ENCODE measurements around the gene DCAF11. TPM values are rescaled to one million over a fixed set of nuclear protein-coding genes. Genes with fewer than 3 reads are reported as not detected.

The DCAF11 gene
- total RNA-seq, 1 experiment from 2014 or later = 52.7 TPM

DNA sequence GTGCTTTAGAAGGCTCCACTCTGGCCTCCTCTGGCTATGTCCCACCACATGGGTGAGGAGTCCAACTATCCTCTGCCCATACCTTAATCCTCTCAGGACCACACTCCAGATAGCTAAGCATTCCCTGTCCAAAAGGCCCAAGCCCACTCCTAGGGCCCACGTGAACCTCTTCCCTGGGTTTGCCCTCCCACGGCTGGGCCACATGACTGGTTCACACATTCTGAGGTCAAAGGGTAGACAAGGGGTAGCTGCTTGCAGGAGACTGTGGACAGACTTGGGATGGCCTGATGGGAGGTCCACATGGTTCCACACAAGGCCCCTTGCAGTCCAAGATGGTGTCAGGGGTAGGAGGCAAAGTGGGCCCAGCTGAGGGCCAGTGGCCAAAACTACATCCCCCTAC, 26.5 kb upstream of the DCAF11 start:
- no peak for DNase-seq
- Histone ChIP-seq H4K20me1 (ENCODE audit: insufficient read depth) (no peaks in the 10 kb centered on the region), H3K4me1 (replicated peaks; ENCODE audit: insufficient read depth) (peaks cover 2% of the 10 kb centered on the region; the same call in 1 of the 2 replicates), H3K79me2 (ENCODE audit: low read depth) (no peaks in the 10 kb centered on the region), H2AFZ (no peak overlapping the region), H3K4me3 (no peak overlapping the region), H3K27ac (no peak overlapping the region), H3K27me3 (ENCODE audit: insufficient read depth, low read depth) (no peaks in the 10 kb centered on the region), H3K9me3 (ENCODE audit: insufficient read depth, low read depth) (no peaks in the 10 kb centered on the region), H3K36me3 (ENCODE audit: low read depth) (no peaks in the 10 kb centered on the region), H3K4me2 (no peak overlapping the region), H3K9me2 (ENCODE audit: insufficient read depth) (0 out of 2 replicates have a peak, but pooled peaks cover under 1% of the 10 kb centered on the region), H3F3A (ENCODE audit: insufficient read depth, low read depth) (no peaks in the 10 kb centered on the region)
- no TSS peak for BruUV-seq (replicated peaks)
- intact Hi-C loops (cut with micrococcal nuclease; ENCODE audit: unreplicated experiment) = no loop called here
- ChIA-PET POLR2A (ENCODE audit: unreplicated experiment) (no interaction called here), CTCF (interaction anchor here (0.7 kb wide), 1 partner anchor 36 kb away, joined by 4 read pairs; no protein-coding TSS in a partner anchor)
- no peak for TF ChIP-seq EZH2 (IDR thresholded peaks at IDR 0.05; ENCODE audit: low read depth)
- TF ChIP-seq, protein P1, sequence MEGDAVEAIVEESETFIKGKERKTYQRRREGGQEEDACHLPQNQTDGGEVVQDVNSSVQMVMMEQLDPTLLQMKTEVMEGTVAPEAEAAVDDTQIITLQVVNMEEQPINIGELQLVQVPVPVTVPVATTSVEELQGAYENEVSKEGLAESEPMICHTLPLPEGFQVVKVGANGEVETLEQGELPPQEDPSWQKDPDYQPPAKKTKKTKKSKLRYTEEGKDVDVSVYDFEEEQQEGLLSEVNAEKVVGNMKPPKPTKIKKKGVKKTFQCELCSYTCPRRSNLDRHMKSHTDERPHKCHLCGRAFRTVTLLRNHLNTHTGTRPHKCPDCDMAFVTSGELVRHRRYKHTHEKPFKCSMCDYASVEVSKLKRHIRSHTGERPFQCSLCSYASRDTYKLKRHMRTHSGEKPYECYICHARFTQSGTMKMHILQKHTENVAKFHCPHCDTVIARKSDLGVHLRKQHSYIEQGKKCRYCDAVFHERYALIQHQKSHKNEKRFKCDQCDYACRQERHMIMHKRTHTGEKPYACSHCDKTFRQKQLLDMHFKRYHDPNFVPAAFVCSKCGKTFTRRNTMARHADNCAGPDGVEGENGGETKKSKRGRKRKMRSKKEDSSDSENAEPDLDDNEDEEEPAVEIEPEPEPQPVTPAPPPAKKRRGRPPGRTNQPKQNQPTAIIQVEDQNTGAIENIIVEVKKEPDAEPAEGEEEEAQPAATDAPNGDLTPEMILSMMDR (conservative IDR thresholded peaks at IDR 0.05) = no peak

DNA sequence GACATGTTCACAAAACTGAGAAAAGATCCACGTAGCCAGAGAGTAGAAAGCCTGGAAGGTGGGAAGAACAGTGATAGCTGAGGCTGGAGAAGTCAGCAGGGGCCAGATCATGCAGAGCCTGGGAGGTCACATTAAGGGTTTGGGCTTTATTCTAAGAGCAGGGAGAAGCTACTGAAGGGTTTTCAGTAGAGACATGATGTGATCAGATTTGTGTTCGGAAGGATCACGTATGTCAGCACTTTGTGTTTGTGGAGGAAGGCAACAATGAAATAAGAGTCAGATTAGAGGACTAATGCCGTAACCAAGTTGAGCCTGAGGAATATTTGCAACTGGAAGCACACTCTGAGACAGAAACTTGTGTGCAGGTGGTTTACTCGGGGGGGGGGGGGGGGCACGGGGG, 24.7 kb upstream of the DCAF11 start:
- Histone ChIP-seq H3K79me2 (ENCODE audit: low read depth) (peaks cover 2% of the 10 kb centered on the region; the same call in 1 of the 2 replicates), H3F3A (ENCODE audit: insufficient read depth, low read depth) (peaks cover 4% of the 10 kb centered on the region; the same call in 1 of the 2 replicates), H3K27ac (no peak overlapping the region), H3K27me3 (ENCODE audit: insufficient read depth, low read depth) (no peaks in the 10 kb centered on the region), H3K36me3 (ENCODE audit: low read depth) (no peaks in the 10 kb centered on the region), H3K4me2 (no peak overlapping the region), H4K20me1 (ENCODE audit: insufficient read depth) (no peaks in the 10 kb centered on the region), H3K4me3 (no peak overlapping the region), H3K9me3 (ENCODE audit: insufficient read depth, low read depth) (no peaks in the 10 kb centered on the region), H2AFZ (no peak overlapping the region), H3K4me1 (replicated peaks; ENCODE audit: insufficient read depth) (peaks cover 8% of the 10 kb centered on the region), H3K9me2 (ENCODE audit: insufficient read depth) (0 out of 2 replicates have a peak, but pooled peaks cover 3% of the 10 kb centered on the region)
- ChIA-PET POLR2A (ENCODE audit: unreplicated experiment) (interaction anchor here (0.6 kb wide), 1 partner anchor 352 kb away, joined by 3 read pairs; no protein-coding TSS in a partner anchor), CTCF (interaction anchor here (1.1 to 1.2 kb wide), 2 partner anchors 19 to 32 kb away, joined by 5 read pairs; no protein-coding TSS in a partner anchor)
- TF ChIP-seq, protein P1 (conservative IDR thresholded peaks at IDR 0.05) = no peak
- TF ChIP-seq EZH2 (IDR thresholded peaks at IDR 0.05; ENCODE audit: low read depth) = no peak
- intact Hi-C loops (cut with micrococcal nuclease; ENCODE audit: unreplicated experiment) = loop anchor here (1.0 to 5.0 kb wide), 3 partner anchors 32 to 75 kb away; partner anchors contain the start of gene IRF9
- no TSS peak for BruUV-seq (replicated peaks)
- DNase-seq = no peak

DNA sequence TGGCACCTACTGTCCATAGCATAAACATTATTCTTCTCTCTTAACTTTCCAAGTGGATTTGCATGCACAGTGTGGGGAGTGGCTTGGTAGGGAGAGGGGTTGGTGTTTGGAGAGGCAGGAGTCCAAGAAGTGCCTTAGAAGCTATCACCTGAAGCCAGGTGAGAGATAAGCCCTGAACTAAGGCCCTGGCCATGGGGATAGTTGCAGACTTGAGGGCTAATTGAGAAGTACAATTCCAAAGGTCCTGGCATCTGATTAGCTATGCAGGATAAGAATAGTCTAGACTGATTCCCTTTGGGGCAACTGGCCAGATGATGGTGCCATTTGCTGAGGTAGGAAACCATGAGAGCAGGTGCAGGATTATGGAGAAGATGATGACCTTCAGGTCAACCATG, 22.5 kb upstream of the DCAF11 start:
- H3K36me3 ChIP-seq (ENCODE audit: low read depth) = no peaks in the 10 kb centered on the region
- no peak overlapping the region for H3K27ac ChIP-seq
- H3K4me1 ChIP-seq (replicated peaks; ENCODE audit: insufficient read depth) = peaks cover 12% of the 10 kb centered on the region
- CTCF ChIA-PET = interaction anchor here (0.6 to 0.9 kb wide), 4 partner anchors 34 to 159 kb away, joined by 3 to 7 read pairs (median 4); no protein-coding TSS in a partner anchor
- DNase-seq = no peak
- intact Hi-C loops (cut with micrococcal nuclease; ENCODE audit: unreplicated experiment) = loop anchor here (5.0 kb wide), 1 partner anchor 70 kb away; the partner anchor contains the start of gene IRF9
- no peak overlapping the region for H3K4me2 ChIP-seq
- H3K4me3 ChIP-seq = no peak overlapping the region
- H3K79me2 ChIP-seq (ENCODE audit: low read depth) = peaks cover 12% of the 10 kb centered on the region
- no peak for TF ChIP-seq EZH2 (IDR thresholded peaks at IDR 0.05; ENCODE audit: low read depth)
- no peaks in the 10 kb centered on the region for H3K27me3 ChIP-seq (ENCODE audit: insufficient read depth, low read depth)
- BruUV-seq (replicated peaks) = no TSS peak
- POLR2A ChIA-PET (ENCODE audit: unreplicated experiment) = no interaction called here
- 0 out of 2 replicates have a peak, but pooled peaks cover 3% of the 10 kb centered on the region for H3K9me2 ChIP-seq (ENCODE audit: insufficient read depth)
- H4K20me1 ChIP-seq (ENCODE audit: insufficient read depth) = no peaks in the 10 kb centered on the region
- H3K9me3 ChIP-seq (ENCODE audit: insufficient read depth, low read depth) = no peaks in the 10 kb centered on the region
- H3F3A ChIP-seq (ENCODE audit: insufficient read depth, low read depth) = peaks cover 4% of the 10 kb centered on the region; the same call in 1 of the 2 replicates
- no peak overlapping the region for H2AFZ ChIP-seq

Data from PC-9 (cell line).